ENCODE measurements around the gene ANKRD33B. TPM values are rescaled to one million over a fixed set of nuclear protein-coding genes. Genes with fewer than 3 reads are reported as not detected.

The ANKRD33B gene
- total RNA-seq, 4 donors from 2014 or later = 0.57 to 6.5 (median 1.7) TPM

GRCh38 chr5:10671041-10672008, 107.5 kb downstream of the ANKRD33B start:
- no peaks in the 10 kb centered on the region for H3K36me3 ChIP-seq
- H3K4me1 ChIP-seq = no peaks in the 10 kb centered on the region
- intact Hi-C loops (cut with DNase I) = no loop called here
- H3K4me3 ChIP-seq = no peak overlapping the region
- TF ChIP-seq, protein P1, sequence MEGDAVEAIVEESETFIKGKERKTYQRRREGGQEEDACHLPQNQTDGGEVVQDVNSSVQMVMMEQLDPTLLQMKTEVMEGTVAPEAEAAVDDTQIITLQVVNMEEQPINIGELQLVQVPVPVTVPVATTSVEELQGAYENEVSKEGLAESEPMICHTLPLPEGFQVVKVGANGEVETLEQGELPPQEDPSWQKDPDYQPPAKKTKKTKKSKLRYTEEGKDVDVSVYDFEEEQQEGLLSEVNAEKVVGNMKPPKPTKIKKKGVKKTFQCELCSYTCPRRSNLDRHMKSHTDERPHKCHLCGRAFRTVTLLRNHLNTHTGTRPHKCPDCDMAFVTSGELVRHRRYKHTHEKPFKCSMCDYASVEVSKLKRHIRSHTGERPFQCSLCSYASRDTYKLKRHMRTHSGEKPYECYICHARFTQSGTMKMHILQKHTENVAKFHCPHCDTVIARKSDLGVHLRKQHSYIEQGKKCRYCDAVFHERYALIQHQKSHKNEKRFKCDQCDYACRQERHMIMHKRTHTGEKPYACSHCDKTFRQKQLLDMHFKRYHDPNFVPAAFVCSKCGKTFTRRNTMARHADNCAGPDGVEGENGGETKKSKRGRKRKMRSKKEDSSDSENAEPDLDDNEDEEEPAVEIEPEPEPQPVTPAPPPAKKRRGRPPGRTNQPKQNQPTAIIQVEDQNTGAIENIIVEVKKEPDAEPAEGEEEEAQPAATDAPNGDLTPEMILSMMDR (IDR thresholded peaks at IDR 0.05) = no peak
- no peak for TF ChIP-seq POLR2A (IDR thresholded peaks at IDR 0.05)
- no peaks in the 10 kb centered on the region for H3K27me3 ChIP-seq
- H3K27ac ChIP-seq = no peak overlapping the region
- WGBS, 2 donors = 61 to 67% methylated on average over 14 of the region's 14 CpGs
- no peak for DNase-seq
- H3K9me3 ChIP-seq = peaks cover 0 to 5% (median 4%) of the 10 kb centered on the region in 3 donors

- WGBS, 2 donors = 76 to 80% methylated on average over 7 of the region's 7 CpGs
- H3K4me1 ChIP-seq = no peaks in the 10 kb centered on the region
Observed at GRCh38 chr5:10672146-10673016, 108.5 kb downstream of the ANKRD33B start.

GRCh38 chr5:10673017-10673389, 109.1 kb downstream of the ANKRD33B start:
- Histone ChIP-seq H3K4me1 (no peaks in the 10 kb centered on the region), H3K9me3 (peaks cover 0 to 5% (median 4%) of the 10 kb centered on the region in 3 donors), H3K27ac (no peak overlapping the region), H3K4me3 (no peak overlapping the region), H3K27me3 (no peaks in the 10 kb centered on the region), H3K36me3 (peaks cover 0 to 9% (median 5%) of the 10 kb centered on the region in 3 donors)
- TF ChIP-seq, protein P1 (IDR thresholded peaks at IDR 0.05) = no peak
- TF ChIP-seq POLR2A (IDR thresholded peaks at IDR 0.05) = no peak
- intact Hi-C loops (cut with DNase I) = no loop called here
- WGBS, 2 donors = 77 to 79% methylated on average over 7 to 8 of the region's 8 CpGs
- DNase-seq = no peak

More at GRCh38 chr5:10672146-10673016, 108.5 kb downstream of the ANKRD33B start:
- Histone ChIP-seq H3K9me3 (peaks cover 0 to 5% (median 4%) of the 10 kb centered on the region in 3 donors), H3K27ac (no peak overlapping the region), H3K4me3 (no peak overlapping the region), H3K27me3 (no peaks in the 10 kb centered on the region), H3K36me3 (peaks cover 0 to 3% (median 0%) of the 10 kb centered on the region in 3 donors)
- no peak for TF ChIP-seq POLR2A (IDR thresholded peaks at IDR 0.05)
- TF ChIP-seq, protein P1 (IDR thresholded peaks at IDR 0.05) = no peak
- no peak for DNase-seq
- intact Hi-C loops (cut with DNase I) = no loop called here

GRCh38 chr5:10673407-10673806, 109.5 kb downstream of the ANKRD33B start:
- Histone ChIP-seq H3K36me3 (peaks cover 0 to 13% (median 5%) of the 10 kb centered on the region in 3 donors), H3K9me3 (peaks cover 0 to 5% (median 4%) of the 10 kb centered on the region in 3 donors), H3K27me3 (no peaks in the 10 kb centered on the region), H3K4me3 (no peak overlapping the region), H3K4me1 (no peaks in the 10 kb centered on the region), H3K27ac (no peak overlapping the region)
- WGBS, 2 donors = 67 to 72% methylated on average over 4 to 8 of the region's 9 CpGs
- intact Hi-C loops (cut with DNase I) = no loop called here
- no peak for DNase-seq
- TF ChIP-seq, protein P1 (IDR thresholded peaks at IDR 0.05) = no peak
- no peak for TF ChIP-seq POLR2A (IDR thresholded peaks at IDR 0.05)

Data from esophagus squamous epithelium (tissue), 5 donors.